Hepatocyte (in vitro differentiated cells): ENCODE data around the gene DRC7. TPM values are rescaled to one million over a fixed set of nuclear protein-coding genes. Genes with fewer than 3 reads are reported as not detected.
A peak's percentile ranks its signal among the peaks of the same experiment; 100 is the strongest.

Source experiments
- DNase-seq: peaks from one replicate; pipeline ENCODE4 v3.0.0-alpha.2; 2016; ENCODE audit warnings: low spot score
- H2AFZ ChIP-seq: fragments of 200-600 bp; sonication (generic); 2 replicates; pipeline ENCODE4 v1.6.0; 2016; ENCODE audit warnings: antibody characterized with exemption, mild to moderate bottlenecking
- H3K27ac ChIP-seq: fragments of 200-600 bp; sonication (generic); 2 replicates; pipeline ENCODE4 v1.5.1; 2016; ENCODE audit warnings: mild to moderate bottlenecking
- H3K27me3 ChIP-seq: fragments of 200-600 bp; sonication (generic); 2 replicates; pipeline ENCODE4 v1.6.1; 2016
- H3K36me3 ChIP-seq: fragments of 200-600 bp; sonication (generic); replicated peaks from 2 replicates; pipeline ENCODE4 v1.5.1; 2016; ENCODE audit warnings: low read depth; ENCODE audit not compliant: insufficient read depth
- H3K4me1 ChIP-seq: fragments of 200-600 bp; sonication (generic); 2 replicates; pipeline ENCODE4 v1.5.1; 2016; ENCODE audit warnings: mild to moderate bottlenecking, moderate library complexity; ENCODE audit not compliant: insufficient read depth
- H3K4me2 ChIP-seq: fragments of 200-600 bp; sonication (generic); 2 replicates; pipeline ENCODE4 v1.6.0; 2016
- H3K4me3 ChIP-seq: fragments of 200-600 bp; sonication (generic); 2 replicates; pipeline ENCODE4 v1.5.1; 2016; ENCODE audit warnings: mild to moderate bottlenecking
- H3K79me2 ChIP-seq: fragments of 200-600 bp; sonication (generic); 2 replicates; pipeline ENCODE4 v1.6.0; 2017; ENCODE audit warnings: mild to moderate bottlenecking
- H3K9me2 ChIP-seq: fragments of 200-600 bp; sonication (generic); replicated peaks from 2 replicates; pipeline ENCODE4 v1.6.0; 2017; ENCODE audit warnings: mild to moderate bottlenecking; ENCODE audit not compliant: insufficient read depth
- H3K9me3 ChIP-seq: fragments of 200-600 bp; sonication (generic); 2 replicates; pipeline ENCODE4 v1.5.1; 2016; ENCODE audit warnings: low read depth, mild to moderate bottlenecking
- H4K20me1 ChIP-seq: fragments of 200-600 bp; sonication (generic); 2 replicates; pipeline ENCODE4 v1.6.0; 2016; ENCODE audit warnings: mild to moderate bottlenecking; ENCODE audit not compliant: insufficient read depth, poor library complexity, severe bottlenecking
- EZH2 ChIP-seq: fragments of 200-600 bp; sonication (generic); IDR thresholded peaks from 2 replicates; pipeline ENCODE4 v1.6.1; 2016; ENCODE audit warnings: antibody characterized with exemption, mild to moderate bottlenecking, borderline replicate concordance
- EZH2phosphoT487 ChIP-seq: fragments of 200-600 bp; sonication (generic); IDR thresholded peaks from one replicate; pipeline ENCODE4 v1.6.1; 2018; ENCODE audit warnings: antibody characterized with exemption, mild to moderate bottlenecking, low read depth, moderate library complexity; ENCODE audit not compliant: unreplicated experiment, severe bottlenecking
- WGBS: methylation state at CpG from one replicate; pipeline ENCODE4 v1.1.6; 2016; ENCODE audit warnings: low lambda C conversion rate; ENCODE audit errors: missing lambda C conversion rate; 5-methylcytosine and 5-hydroxymethylcytosine counted together
- polyA plus RNA-seq: library from polyadenylated mRNA; unstranded; fragments of >200 nt; fragmentation: Nextera tagmentation; extraction: Ambion mirVana; gene quantifications from 2 replicates; pipeline ENCODE4 v1.2.1, GENCODE V29; 2016
- total RNA-seq: library from RNA; depleted of rRNA; stranded (reverse); fragments of >200 nt; gene quantifications from 2 replicates; pipeline ENCODE4 v1.2.3, GENCODE V29; 2014
- TF ChIP-seq, protein P1 (sequence below): fragments of 200-600 bp; sonication (generic); IDR thresholded peaks from 2 replicates; pipeline ENCODE4 v1.5.1; 2016; ENCODE audit warnings: antibody characterized with exemption, mild to moderate bottlenecking; ENCODE audit not compliant: poor library complexity

The DRC7 gene
- total and polyA plus RNA-seq, 2 experiments from 2014 or later: 0.27 to 0.93 TPM

- 92% methylated on average over 6 of the region's 6 CpGs for WGBS
- H3K36me3 ChIP-seq: no peaks in the 10 kb centered on the region
- no peaks in the 10 kb centered on the region for H3K9me2 ChIP-seq
- H3K27me3 ChIP-seq: no peaks in the 10 kb centered on the region
- no peak overlapping the region for H3K4me2 ChIP-seq
- H3K27ac ChIP-seq: no peak overlapping the region
- H3K79me2 ChIP-seq: no peaks in the 10 kb centered on the region
- no peak for DNase-seq
- H3K4me3 ChIP-seq: no peak overlapping the region
- no peaks in the 10 kb centered on the region for H3K9me3 ChIP-seq
- no peak overlapping the region for H2AFZ ChIP-seq
- H3K4me1 ChIP-seq: no peaks in the 10 kb centered on the region
- H4K20me1 ChIP-seq: no peaks in the 10 kb centered on the region
- TF ChIP-seq, protein P1, sequence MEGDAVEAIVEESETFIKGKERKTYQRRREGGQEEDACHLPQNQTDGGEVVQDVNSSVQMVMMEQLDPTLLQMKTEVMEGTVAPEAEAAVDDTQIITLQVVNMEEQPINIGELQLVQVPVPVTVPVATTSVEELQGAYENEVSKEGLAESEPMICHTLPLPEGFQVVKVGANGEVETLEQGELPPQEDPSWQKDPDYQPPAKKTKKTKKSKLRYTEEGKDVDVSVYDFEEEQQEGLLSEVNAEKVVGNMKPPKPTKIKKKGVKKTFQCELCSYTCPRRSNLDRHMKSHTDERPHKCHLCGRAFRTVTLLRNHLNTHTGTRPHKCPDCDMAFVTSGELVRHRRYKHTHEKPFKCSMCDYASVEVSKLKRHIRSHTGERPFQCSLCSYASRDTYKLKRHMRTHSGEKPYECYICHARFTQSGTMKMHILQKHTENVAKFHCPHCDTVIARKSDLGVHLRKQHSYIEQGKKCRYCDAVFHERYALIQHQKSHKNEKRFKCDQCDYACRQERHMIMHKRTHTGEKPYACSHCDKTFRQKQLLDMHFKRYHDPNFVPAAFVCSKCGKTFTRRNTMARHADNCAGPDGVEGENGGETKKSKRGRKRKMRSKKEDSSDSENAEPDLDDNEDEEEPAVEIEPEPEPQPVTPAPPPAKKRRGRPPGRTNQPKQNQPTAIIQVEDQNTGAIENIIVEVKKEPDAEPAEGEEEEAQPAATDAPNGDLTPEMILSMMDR: no peak
- TF ChIP-seq EZH2: no peak
- TF ChIP-seq EZH2phosphoT487: no peak
Observed at GRCh38 chr16:57714047-57714446, 19.4 kb downstream of the DRC7 start.

GRCh38 chr16:57720142-57720575 lies 25.6 kb downstream of the DRC7 start:
- H3K9me3 ChIP-seq: no peaks in the 10 kb centered on the region
- H3K4me1 ChIP-seq: no peaks in the 10 kb centered on the region
- H3K4me2 ChIP-seq: no peak overlapping the region
- H3K36me3 ChIP-seq: no peaks in the 10 kb centered on the region
- H3K4me3 ChIP-seq: no peak overlapping the region
- H3K79me2 ChIP-seq: no peaks in the 10 kb centered on the region
- WGBS: 77% methylated on average over 3 of the region's 3 CpGs
- no peak overlapping the region for H3K27ac ChIP-seq
- no peak overlapping the region for H2AFZ ChIP-seq
- peak; percentile 78 for DNase-seq
- H3K9me2 ChIP-seq: no peaks in the 10 kb centered on the region
- no peaks in the 10 kb centered on the region for H4K20me1 ChIP-seq
- no peaks in the 10 kb centered on the region for H3K27me3 ChIP-seq
- no peak for TF ChIP-seq EZH2
- TF ChIP-seq EZH2phosphoT487: no peak
- TF ChIP-seq, protein P1: peak; percentile 65

DNA sequence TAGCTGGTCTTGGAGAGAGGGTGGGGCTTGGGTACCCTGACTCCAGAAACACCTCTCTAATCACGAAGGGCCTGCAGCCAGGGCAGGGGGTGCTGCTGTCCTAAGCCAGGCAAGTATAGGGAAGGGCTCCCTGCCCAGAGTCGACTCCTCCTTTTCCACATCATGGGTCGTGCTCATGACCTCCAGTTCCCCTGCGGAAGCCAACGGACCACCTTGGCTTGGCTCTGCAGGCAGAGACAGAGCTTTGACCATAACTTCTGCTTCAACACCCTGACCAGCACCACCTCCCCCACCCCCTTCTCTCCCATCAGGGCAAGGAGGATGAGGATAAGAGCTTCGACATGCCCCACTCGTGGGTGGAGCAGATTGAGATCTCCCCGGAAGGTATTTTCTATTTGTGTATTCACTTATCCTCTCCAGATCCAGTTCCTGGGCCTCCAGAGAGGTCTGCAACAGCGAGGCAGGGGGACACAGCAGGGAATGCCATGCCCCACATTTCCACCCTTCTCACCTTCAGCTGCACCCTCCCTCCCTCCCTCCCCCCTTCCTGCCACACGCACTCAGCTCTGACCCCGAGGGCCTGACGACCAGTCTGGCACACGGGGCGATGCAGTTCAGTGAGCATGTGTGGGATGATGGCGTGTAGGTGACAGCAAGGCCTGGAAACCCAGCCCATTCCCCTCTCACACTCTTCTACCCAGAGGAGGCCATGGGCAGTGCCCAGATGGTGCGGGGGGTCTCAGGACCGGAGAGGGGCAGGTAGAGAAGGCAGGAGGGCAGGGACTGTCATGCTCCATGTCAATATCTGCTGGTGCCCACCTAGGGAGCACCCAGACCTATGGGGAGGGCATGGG lies 27.0 kb downstream of the DRC7 start:
- no peaks in the 10 kb centered on the region for H3K4me1 ChIP-seq
- H3K9me3 ChIP-seq: no peaks in the 10 kb centered on the region
- H3K36me3 ChIP-seq: no peaks in the 10 kb centered on the region
- TF ChIP-seq, protein P1: no peak
- no peak for TF ChIP-seq EZH2
- no peak for TF ChIP-seq EZH2phosphoT487
- H2AFZ ChIP-seq: no peak overlapping the region
- DNase-seq: no peak
- H3K79me2 ChIP-seq: no peaks in the 10 kb centered on the region
- H4K20me1 ChIP-seq: no peaks in the 10 kb centered on the region
- 81% methylated on average over 14 of the region's 17 CpGs for WGBS
- H3K27me3 ChIP-seq: no peaks in the 10 kb centered on the region
- no peak overlapping the region for H3K27ac ChIP-seq
- H3K9me2 ChIP-seq: no peaks in the 10 kb centered on the region
- no peak overlapping the region for H3K4me2 ChIP-seq
- no peak overlapping the region for H3K4me3 ChIP-seq
